Measurements from ENCODE around the gene DTX2. TPM values are rescaled to one million over a fixed set of nuclear protein-coding genes. Genes with fewer than 3 reads are reported as not detected.
"Not testable (repeated sequence)": the region's sequence is repeated elsewhere in the genome, so short reads cannot be mapped to it uniquely, and the experiment has no call there.

DTX2 gene
- polyA plus RNA-seq, 1 donor (not counting 4 experiments of a cell fraction or from before 2014, with no cell fraction given), result 15.1 TPM

GRCh38 chr7:76505168-76506080 is 43.9 kb downstream of the DTX2 start:
- peaks cover 6 to 17% of the 10 kb centered on the region in 2 experiments for H3K36me3 ChIP-seq (ENCODE audit: control insufficient read depth in 2 of 2, extremely low read depth in 1 of 2, insufficient read depth in 2 of 2, low read length in 2 of 2)
- no peak overlapping the region for H3K9ac ChIP-seq (ENCODE audit: control insufficient read depth, extremely low read depth, insufficient read depth, low read length)
- dilution Hi-C loops (cut with MboI; ENCODE audit: extremely low pct_ligation_motif_present, low sequenced_read_pairs), result no loop called here

GRCh38 chr7:76506081-76506440 is 44.6 kb downstream of the DTX2 start:
- DNase-seq (ENCODE audit: low read depth, low spot score) (no peak), FAIRE-seq (no peak)
- Histone ChIP-seq H2AFZ (ENCODE audit: control insufficient read depth, low read length) (no peak overlapping the region), H3K79me2 (ENCODE audit: control insufficient read depth, insufficient read depth, low read length) (no peaks in the 10 kb centered on the region), H3K9me1 (ENCODE audit: control insufficient read depth, extremely low read depth, insufficient read depth, low read length) (no peaks in the 10 kb centered on the region), H3K9ac (ENCODE audit: control insufficient read depth, extremely low read depth, insufficient read depth, low read length) (no peak overlapping the region), H4K20me1 (ENCODE audit: control insufficient read depth, extremely low read depth, insufficient read depth, low read length) (no peaks in the 10 kb centered on the region), H3K27me3 (ENCODE audit: control insufficient read depth, extremely low read depth, insufficient read depth, low read length) (no peaks in the 10 kb centered on the region), H3K4me2 (ENCODE audit: control insufficient read depth, extremely low read depth, insufficient read depth, low read depth, low read length) (no peak overlapping the region), H3K4me1 (ENCODE audit: control insufficient read depth, extremely low read depth, insufficient read depth, low read length) (peaks cover 10% of the 10 kb centered on the region), H3K9me3 (ENCODE audit: control insufficient read depth, low read depth, low read length) (no peaks in the 10 kb centered on the region), H3K4me3 (ENCODE audit: control insufficient read depth in 2 of 3, extremely low read depth in 1 of 3, insufficient read depth in 2 of 3, low read depth in 1 of 3, low read length in 3 of 3) (no peak overlapping the region), H3K36me3 (ENCODE audit: control insufficient read depth in 2 of 2, extremely low read depth in 1 of 2, insufficient read depth in 2 of 2, low read length in 2 of 2) (peaks cover 6 to 17% of the 10 kb centered on the region in 2 experiments), H3K27ac (ENCODE audit: control insufficient read depth, insufficient read depth, low read length) (no peak overlapping the region)
- dilution Hi-C loops (cut with MboI; ENCODE audit: extremely low pct_ligation_motif_present, low sequenced_read_pairs), result no loop called here
- no peak for TF ChIP-seq CTCF (optimal IDR thresholded peaks at IDR 0.05 in 1 of 3, IDR thresholded peaks at IDR 0.05 in 1 of 3, conservative IDR thresholded peaks at IDR 0.05 in 1 of 3; ENCODE audit: extremely low read depth in 1 of 3, insufficient read depth in 2 of 3, low read length in 3 of 3)
- no peak for TF ChIP-seq EZH2 (IDR thresholded peaks at IDR 0.05; ENCODE audit: low read length)

More at GRCh38 chr7:76505168-76506080, 43.9 kb downstream of the DTX2 start:
- no peak for DNase-seq (ENCODE audit: low read depth, low spot score)
- Histone ChIP-seq H4K20me1 (ENCODE audit: control insufficient read depth, extremely low read depth, insufficient read depth, low read length) (no peaks in the 10 kb centered on the region), H3K4me3 (ENCODE audit: control insufficient read depth in 2 of 3, extremely low read depth in 1 of 3, insufficient read depth in 2 of 3, low read depth in 1 of 3, low read length in 3 of 3) (no peak overlapping the region), H3K27me3 (ENCODE audit: control insufficient read depth, extremely low read depth, insufficient read depth, low read length) (no peaks in the 10 kb centered on the region), H3K4me1 (ENCODE audit: control insufficient read depth, extremely low read depth, insufficient read depth, low read length) (peaks cover 7% of the 10 kb centered on the region), H3K79me2 (ENCODE audit: control insufficient read depth, insufficient read depth, low read length) (no peaks in the 10 kb centered on the region), H3K9me3 (ENCODE audit: control insufficient read depth, low read depth, low read length) (no peaks in the 10 kb centered on the region), H2AFZ (ENCODE audit: control insufficient read depth, low read length) (no peak overlapping the region), H3K9me1 (ENCODE audit: control insufficient read depth, extremely low read depth, insufficient read depth, low read length) (no peaks in the 10 kb centered on the region), H3K27ac (ENCODE audit: control insufficient read depth, insufficient read depth, low read length) (no peak overlapping the region), H3K4me2 (ENCODE audit: control insufficient read depth, extremely low read depth, insufficient read depth, low read depth, low read length) (no peak overlapping the region)
- TF ChIP-seq CTCF (optimal IDR thresholded peaks at IDR 0.05 in 1 of 3, IDR thresholded peaks at IDR 0.05 in 1 of 3, conservative IDR thresholded peaks at IDR 0.05 in 1 of 3; ENCODE audit: extremely low read depth in 1 of 3, insufficient read depth in 2 of 3, low read length in 3 of 3), result no peak
- no peak for TF ChIP-seq EZH2 (IDR thresholded peaks at IDR 0.05; ENCODE audit: low read length)
- no peak for FAIRE-seq

- FAIRE-seq; H3K4me2 ChIP-seq (ENCODE audit: control insufficient read depth, extremely low read depth, insufficient read depth, low read depth, low read length); H3K27me3 ChIP-seq (ENCODE audit: control insufficient read depth, extremely low read depth, insufficient read depth, low read length); H3K9ac ChIP-seq (ENCODE audit: control insufficient read depth, extremely low read depth, insufficient read depth, low read length); H2AFZ ChIP-seq (ENCODE audit: control insufficient read depth, low read length); H3K27ac ChIP-seq (ENCODE audit: control insufficient read depth, insufficient read depth, low read length); dilution Hi-C loops (cut with MboI; ENCODE audit: extremely low pct_ligation_motif_present, low sequenced_read_pairs); H3K9me1 ChIP-seq (ENCODE audit: control insufficient read depth, extremely low read depth, insufficient read depth, low read length); H4K20me1 ChIP-seq (ENCODE audit: control insufficient read depth, extremely low read depth, insufficient read depth, low read length); DNase-seq (ENCODE audit: low read depth, low spot score); H3K79me2 ChIP-seq (ENCODE audit: control insufficient read depth, insufficient read depth, low read length); H3K9me3 ChIP-seq (ENCODE audit: control insufficient read depth, low read depth, low read length); H3K4me3 ChIP-seq (ENCODE audit: control insufficient read depth in 2 of 3, extremely low read depth in 1 of 3, insufficient read depth in 2 of 3, low read depth in 1 of 3, low read length in 3 of 3): not testable (repeated sequence)
- peaks cover 6 to 17% of the 10 kb centered on the region in 2 experiments for H3K36me3 ChIP-seq (ENCODE audit: control insufficient read depth in 2 of 2, extremely low read depth in 1 of 2, insufficient read depth in 2 of 2, low read length in 2 of 2)
- peaks cover 10% of the 10 kb centered on the region for H3K4me1 ChIP-seq (ENCODE audit: control insufficient read depth, extremely low read depth, insufficient read depth, low read length)
These were observed 45.1 kb downstream of the DTX2 start for GRCh38 chr7:76506643-76507042.
